ENCODE results near the gene MRPL18.
A peak's percentile ranks its signal among the peaks of the same experiment; 100 is the strongest.
"Not testable (repeated sequence)": the region's sequence is repeated elsewhere in the genome, so short reads cannot be mapped to it uniquely, and the experiment has no call there.

Gene MRPL18

DNA sequence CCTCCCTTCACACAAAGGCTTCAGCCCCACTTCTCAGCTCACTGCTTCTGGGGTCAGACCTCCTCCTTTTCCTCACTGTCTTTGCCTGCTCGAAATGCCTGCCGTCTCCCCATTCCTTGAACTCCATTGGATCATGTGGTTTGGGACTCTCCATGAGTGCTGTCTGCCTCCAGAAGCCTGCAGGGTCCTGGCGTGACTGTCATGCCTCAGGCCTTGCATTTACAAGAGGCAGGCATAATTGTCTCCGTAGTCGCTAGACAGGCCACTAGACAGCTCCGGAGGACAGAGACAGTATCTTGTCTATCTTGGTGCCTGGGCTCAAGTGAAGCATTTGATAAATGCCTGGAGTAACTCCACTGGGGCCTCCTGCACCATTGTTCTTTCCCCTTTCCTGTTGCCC lies 25.1 kb downstream of the MRPL18 start:
- no peak for DNase-seq
- TF ChIP-seq GATA1 (IDR thresholded peaks at IDR 0.05; ENCODE audit: low read depth, low read length) (no peak), POLR2A (IDR thresholded peaks at IDR 0.05; ENCODE audit: low read length) (no peak)

DNA sequence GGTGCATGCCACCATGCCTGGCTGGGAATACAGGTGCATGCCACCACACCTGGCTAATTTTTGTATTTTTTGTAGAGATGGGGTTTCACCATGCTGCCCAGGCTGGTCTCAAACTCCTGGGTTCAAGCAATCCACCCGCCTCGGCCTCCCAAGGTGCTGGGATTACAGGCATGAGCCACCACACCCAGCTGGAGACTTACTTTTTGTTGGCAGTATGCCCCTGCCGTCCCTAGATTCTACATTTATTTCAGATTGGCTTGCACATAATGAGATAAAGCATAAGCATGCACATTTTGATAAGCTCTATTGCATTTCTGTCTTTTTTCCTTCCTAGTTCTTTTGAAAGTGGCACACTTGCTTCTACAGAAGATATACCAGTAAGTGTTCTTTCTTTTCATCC lies 26.5 kb downstream of the MRPL18 start:
- DNase-seq, result peak in 1 of 2 experiments; percentile 35

DNA sequence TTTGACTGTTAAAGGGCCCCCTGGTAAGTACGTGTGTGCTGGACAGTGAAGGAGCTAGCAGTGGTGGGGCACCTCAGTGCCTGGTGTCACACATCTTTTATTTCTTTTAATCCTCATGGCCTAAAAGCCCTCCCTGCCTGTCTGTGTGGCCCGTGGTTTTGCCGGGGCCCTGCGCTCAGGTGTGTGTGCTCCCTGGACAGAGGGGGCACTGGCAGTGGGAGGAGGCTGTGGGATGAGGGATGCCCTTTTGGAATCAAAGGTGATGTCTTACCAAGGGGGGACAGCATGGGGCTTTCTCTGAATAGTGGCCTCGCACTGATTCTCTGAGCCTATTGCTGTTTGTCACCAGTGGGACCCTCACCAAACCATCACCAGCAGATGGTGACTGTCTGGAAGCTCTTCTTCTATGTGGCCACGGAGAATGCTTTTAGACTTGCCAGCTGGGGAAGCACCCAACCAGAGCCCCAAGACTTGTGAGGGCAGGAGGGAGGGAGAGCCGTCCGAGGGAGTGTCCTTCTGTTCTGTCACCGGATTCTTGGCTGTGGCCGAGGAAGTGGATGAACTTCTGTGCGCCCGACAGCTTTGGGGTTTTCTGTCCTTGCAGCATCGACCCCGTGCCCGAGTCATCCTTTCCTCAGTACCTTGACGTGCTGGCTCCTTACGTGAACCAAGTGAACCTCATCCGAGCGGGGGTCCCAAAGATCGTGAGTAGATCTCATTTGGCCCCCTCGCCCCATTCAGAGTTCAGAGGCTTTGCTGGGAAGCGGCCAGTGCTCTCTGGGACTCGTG lies 27.9 kb downstream of the MRPL18 start:
- no peak for TF ChIP-seq POLR2A (IDR thresholded peaks at IDR 0.05; ENCODE audit: low read length)
- no peak for TF ChIP-seq GATA1 (IDR thresholded peaks at IDR 0.05; ENCODE audit: low read depth, low read length)
- no peak for DNase-seq

DNA sequence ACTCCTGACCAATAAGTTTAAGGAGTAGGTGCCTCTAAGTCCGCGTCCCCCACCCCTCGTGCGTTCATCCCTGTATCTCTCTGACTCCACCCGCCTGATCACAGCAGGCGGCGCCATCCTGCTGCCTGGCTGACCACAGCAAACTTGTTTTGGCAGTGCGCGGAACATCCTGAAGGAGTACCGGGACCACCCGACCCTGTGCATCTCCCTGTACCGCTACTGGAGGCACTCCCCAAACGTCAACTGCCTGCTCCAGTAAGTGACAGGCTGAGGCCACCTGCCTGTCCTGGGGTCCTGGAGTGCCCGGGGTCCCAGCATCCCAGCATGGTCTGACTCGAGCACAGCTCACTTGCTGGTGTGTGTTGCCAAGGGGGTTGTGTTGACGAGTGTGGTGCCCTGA lies 28.8 kb downstream of the MRPL18 start:
- TF ChIP-seq GATA1 (IDR thresholded peaks at IDR 0.05; ENCODE audit: low read depth, low read length) (no peak), POLR2A (IDR thresholded peaks at IDR 0.05; ENCODE audit: low read length) (no peak)

DNA sequence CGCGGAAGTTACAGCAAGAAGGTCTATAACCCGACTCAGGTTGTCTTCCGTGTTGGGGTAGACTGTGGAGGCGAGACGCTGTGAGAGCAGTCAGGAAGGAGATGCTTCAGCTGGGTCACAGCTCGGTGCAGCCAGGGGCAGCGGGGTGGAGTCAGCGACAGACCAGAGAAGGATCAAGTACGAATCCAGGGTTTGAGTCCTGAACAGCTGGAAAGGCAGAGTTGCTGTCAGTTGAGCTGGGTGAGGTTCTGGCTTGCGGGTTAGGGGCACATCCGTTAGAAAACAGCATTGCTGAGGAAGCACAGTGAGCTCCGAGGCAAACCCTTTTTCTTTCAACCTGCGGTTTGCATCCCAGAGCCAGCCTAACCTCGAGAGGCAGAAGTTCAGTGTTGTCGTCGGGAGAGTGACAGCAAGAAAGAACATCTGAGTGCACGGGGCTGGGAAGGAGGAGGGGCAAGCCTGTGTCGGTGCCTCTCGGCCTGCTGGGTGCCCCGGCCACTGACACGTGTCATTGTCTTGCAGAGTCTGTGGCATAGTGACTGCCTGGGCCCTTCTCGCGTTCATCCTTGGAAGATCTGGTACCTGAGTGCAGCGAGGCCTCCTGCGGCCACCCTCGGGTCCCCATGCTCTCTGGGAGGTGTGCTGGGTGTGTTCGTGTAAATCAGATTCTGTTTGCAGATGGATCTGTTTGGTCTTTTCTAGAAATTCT lies 29.8 kb downstream of the MRPL18 start:
- DNase-seq, result no peak
- TF ChIP-seq GATA1 (IDR thresholded peaks at IDR 0.05; ENCODE audit: low read depth, low read length) (no peak), POLR2A (IDR thresholded peaks at IDR 0.05; ENCODE audit: low read length) (no peak)

More for the DNA sequence above, 28.8 kb downstream of the MRPL18 start:
- DNase-seq, result no peak

DNA sequence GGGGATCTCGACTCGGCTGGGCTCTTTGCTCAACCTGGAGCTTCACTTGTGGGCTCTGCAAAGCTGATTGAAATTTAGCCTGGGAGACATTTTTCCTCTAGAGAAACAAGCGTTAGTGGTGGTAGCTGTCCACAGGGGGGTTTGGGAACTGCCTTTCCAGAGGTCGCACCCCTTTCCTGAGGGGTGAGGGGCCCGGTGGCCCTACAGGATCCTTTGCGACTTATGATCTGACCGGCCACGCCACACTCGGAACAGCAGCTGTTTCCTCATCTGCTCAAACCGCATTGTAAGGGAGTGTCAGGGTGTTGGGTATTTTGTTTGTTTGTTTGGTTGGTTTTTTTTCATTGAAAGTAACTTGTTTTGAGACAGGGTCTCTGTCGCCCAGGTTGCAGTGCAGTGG lies 30.9 kb downstream of the MRPL18 start:
- no peak for DNase-seq
- no peak for TF ChIP-seq POLR2A (IDR thresholded peaks at IDR 0.05; ENCODE audit: low read length)
- no peak for TF ChIP-seq GATA1 (IDR thresholded peaks at IDR 0.05; ENCODE audit: low read depth, low read length)

DNA sequence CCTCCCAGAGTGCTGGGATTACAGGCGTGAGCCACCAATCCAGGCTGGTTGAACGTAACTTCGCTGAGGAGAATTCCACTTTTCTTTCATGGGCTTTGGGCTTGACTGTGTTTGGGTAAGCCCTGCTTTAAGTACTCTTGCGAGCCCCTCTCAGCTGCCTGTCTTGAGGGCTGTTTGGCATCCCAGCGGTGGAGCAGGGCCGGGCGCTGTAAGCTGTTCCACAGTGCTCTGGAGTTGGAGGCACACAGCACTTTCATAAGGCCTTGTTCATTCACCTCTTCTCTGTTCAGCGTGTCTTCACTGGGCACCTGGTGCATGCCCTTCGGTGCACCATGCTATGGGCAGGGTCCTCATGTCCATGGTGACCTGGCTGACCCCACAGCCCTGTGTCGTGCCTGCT lies 31.5 kb downstream of the MRPL18 start:
- TF ChIP-seq GATA1 (IDR thresholded peaks at IDR 0.05; ENCODE audit: low read depth, low read length), result no peak
- no peak for TF ChIP-seq POLR2A (IDR thresholded peaks at IDR 0.05; ENCODE audit: low read length)

DNA sequence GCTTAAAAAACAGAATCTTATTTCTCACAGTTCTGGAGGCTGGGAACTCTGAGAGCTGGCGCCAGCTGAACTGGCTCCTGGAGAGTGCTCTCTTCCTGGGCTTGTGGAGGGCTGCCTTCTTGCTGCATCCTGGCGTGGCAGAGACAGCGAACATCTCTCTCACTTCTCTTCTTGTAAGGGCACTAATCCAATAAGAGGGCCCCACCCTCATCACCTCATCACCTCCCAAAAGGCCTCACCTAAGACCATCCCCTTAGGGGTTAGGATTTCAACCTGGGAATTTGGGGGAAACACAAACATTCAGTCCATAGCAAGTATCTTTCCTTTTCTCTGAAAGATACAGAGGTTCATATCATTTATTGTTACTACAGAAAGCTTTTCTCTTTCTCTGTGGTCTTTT lies 33.7 kb downstream of the MRPL18 start:
- TF ChIP-seq POLR2A (IDR thresholded peaks at IDR 0.05; ENCODE audit: low read length), result no peak
- no peak for TF ChIP-seq GATA1 (IDR thresholded peaks at IDR 0.05; ENCODE audit: low read depth, low read length)
- no peak for DNase-seq

More for the DNA sequence above, 31.5 kb downstream of the MRPL18 start:
- DNase-seq, result no peak

DNA sequence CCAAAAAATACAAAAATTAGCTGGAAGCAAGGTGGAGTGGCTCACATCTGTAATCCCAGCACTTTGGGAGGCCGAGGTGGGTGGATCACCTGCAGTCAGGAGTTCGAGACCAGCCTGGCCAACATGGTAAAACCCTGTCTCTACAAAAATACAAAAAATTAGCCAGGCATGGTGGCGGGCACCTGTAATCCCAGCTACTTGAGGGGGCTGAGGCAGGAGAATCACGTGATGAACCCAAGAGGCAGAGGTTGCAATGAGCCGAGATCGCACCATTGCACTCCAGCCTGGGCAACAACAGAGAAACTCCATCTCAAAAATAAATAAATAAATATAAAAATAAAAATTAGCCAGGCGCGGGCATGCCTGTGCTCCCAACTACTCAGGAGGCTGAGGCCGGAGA lies 34.4 kb downstream of the MRPL18 start:
- not testable (repeated sequence) for DNase-seq

DNA sequence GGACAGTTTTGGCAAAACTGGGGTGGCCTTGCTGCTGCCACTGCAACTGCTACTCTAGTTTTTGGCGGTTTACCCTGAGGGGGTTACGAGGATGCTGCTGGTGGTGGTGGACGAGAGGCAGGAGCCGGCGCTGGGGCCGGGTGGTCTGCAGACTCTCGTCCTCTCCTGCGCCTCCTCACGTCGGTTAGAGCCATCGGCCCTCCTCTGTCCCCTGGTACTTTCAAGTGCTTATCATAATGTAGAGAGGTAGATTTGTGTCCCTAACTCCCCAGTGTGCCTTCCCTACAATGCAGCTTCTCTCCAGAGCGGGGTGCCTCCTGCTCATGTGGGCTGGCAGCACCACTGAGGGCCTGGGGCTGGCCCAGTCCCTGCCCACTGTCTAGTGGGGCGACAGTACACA lies 35.7 kb downstream of the MRPL18 start:
- TF ChIP-seq GATA1 (IDR thresholded peaks at IDR 0.05; ENCODE audit: low read depth, low read length), result no peak
- no peak for TF ChIP-seq POLR2A (IDR thresholded peaks at IDR 0.05; ENCODE audit: low read length)
- no peak for DNase-seq

DNA sequence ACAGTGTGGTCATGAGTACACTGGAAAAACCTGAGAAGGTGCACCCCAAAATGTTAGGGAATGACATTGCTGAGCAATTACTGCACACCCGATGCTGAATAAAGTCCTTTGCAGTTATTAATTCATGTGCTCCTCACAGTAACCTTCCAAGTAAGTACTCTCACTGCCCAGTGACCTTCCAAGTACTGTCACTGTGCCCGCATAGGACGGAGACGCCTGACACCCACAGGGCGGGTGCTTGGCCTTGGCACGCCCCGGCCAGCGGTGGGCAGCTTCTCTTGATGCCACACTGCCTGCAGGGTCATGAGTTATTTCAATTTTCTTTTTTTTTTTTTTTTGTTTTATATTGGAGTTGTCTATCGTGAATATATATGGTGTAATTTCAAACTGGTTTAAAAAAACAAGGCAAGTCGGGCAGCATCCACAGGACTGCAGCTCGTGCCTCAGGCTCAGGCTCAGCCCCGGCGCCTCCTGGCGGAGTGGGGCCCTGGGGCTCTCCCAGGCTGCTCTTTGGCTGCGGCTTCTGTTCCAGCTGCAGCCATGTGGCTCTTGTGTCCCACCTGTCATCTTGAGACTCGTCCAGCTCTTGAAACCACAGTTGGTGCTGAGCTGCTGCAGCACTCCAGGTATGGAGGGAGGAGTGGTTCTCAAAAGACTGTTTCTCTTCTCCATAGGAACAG lies 36.8 kb downstream of the MRPL18 start:
- DNase-seq, result no peak
- no peak for TF ChIP-seq GATA1 (IDR thresholded peaks at IDR 0.05; ENCODE audit: low read depth, low read length)

DNA sequence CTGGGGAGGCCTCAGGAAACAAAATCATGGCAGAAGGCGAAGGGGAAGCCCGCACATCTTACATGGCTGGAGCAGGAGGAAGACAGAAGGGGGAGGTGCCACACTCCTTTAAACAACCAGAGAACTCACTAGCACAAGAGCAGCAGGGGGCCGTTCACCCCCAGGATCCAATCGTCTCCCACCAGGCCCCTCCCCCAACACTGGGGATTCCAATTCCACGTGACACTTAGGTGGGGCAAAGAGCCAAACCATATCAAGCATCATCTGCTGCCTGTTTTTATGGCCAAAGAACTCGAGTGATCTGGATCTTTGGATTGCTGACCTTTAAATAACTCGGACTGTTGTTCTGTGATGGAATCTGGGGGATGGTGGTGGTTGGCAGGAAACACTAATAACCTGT lies 37.8 kb downstream of the MRPL18 start:
- TF ChIP-seq POLR2A (IDR thresholded peaks at IDR 0.05; ENCODE audit: low read length) (no peak), GATA1 (IDR thresholded peaks at IDR 0.05; ENCODE audit: low read depth, low read length) (no peak)
- DNase-seq, result no peak

DNA sequence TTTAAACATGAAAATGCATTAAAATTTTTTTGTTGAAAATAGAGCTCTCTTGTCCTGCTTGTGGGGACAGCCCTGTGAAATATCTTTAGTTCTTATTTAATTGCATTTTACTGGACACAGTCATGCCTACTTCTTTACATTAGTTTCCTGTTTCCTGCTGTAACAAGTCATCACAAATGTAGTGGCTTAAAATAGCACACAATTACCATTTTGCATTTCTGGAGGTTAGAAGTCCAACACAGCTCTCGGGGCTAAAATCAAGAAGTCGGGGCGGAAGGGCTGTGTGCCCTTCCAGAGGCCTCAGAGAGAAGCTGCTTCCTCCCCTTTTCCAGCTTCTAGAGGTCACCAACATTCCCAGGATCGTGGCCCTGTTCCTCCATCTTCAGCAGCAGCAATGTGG lies 39.3 kb downstream of the MRPL18 start:
- no peak for TF ChIP-seq GATA1 (IDR thresholded peaks at IDR 0.05; ENCODE audit: low read depth, low read length)
- no peak for TF ChIP-seq POLR2A (IDR thresholded peaks at IDR 0.05; ENCODE audit: low read length)
- DNase-seq, result no peak

DNA sequence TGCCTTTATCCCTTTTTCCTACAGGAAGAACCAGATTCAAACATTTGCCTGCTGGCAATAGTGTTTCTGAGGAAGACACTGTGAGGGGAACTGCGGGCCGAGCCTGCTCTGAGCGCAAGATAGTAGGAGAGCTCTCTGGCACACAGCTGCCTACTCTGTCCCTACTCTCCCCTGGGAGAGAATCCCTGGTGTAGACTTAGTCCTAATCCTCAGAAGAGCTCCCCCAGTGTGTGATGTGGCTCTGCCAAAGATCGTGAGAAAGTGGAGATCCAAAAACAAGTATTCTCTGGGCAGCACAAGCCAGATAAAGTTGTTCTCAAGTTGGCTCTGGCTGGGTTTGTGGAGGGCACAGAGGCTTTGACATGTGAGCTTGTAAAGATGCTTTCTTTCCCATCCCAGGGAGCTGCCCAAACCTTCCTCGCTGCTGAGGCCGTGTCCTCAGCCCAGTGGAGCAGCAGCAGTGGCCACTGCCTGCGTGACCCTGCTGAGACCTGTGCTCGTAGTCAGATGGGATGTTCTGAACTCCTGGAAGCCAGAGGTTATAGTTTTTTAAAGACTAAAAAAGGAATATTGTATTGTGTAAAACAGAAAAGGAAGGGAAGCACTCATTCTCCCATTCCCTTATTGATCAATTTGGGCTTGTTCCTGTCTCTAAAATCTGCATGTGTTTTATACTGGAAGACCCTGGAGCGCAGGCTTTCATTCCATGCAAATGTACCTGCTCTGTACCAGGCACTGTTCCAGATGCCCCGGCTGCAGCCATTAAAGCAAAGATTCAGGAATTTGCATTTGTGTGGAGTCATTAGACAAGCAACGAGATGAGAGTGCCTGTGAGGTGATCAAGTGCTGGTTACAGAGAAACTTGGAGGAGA lies 40.5 kb downstream of the MRPL18 start:
- TF ChIP-seq POLR2A (IDR thresholded peaks at IDR 0.05; ENCODE audit: low read length), result no peak
- no peak for TF ChIP-seq GATA1 (IDR thresholded peaks at IDR 0.05; ENCODE audit: low read depth, low read length)

More for the DNA sequence above, 40.5 kb downstream of the MRPL18 start:
- no peak for DNase-seq
